ENCODE measurements around the gene DZIP1. TPM values are rescaled to one million over a fixed set of nuclear protein-coding genes. Genes with fewer than 3 reads are reported as not detected.

Gene DZIP1
- total and polyA plus RNA-seq, 10 donors = 2.9 to 8.5 (median 5.2) TPM

DNA sequence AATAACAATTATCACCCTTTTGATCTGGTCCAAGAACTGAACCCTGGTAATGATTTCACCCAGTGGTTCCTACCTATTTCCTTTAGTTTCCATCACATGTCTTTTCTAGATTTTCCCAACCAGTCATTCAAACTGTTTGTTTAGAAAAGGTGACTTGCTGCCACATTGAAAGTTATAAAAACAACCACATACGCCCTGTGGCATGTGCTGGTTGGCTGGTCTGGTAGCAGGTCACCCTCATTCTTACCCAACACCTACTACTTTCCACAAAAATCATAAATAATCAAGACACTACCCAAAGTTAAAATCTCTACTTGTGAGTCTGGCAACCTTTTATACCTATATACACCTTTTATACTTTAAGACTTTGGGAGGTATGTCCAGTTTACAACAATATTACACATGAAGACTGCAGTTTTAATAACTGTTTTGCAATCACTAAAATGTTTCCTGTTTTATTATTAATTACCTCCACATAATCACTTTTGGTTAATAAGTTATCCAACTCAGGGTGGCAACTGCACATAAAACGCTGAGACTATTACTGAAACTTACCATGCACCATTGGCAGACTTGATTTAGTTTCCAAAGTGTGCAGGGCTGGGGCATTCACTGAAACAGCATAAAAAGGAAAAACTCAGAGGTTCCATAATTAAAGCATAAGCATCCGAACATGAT, 38.9 kb downstream of the DZIP1 start:
- no peaks in the 10 kb centered on the region for H3K36me3 ChIP-seq
- WGBS, 5 donors = 81 to 90% (median 88%) methylated on average over 3 of the region's 3 CpGs
- H3K4me1 ChIP-seq = no peaks in the 10 kb centered on the region
- no peak overlapping the region for H3K4me3 ChIP-seq
- no peaks in the 10 kb centered on the region for H3K9me3 ChIP-seq
- no peak for DNase-seq
- intact Hi-C loops (cut with DNase I; ENCODE audit: low total_unique reads) = no loop called here
- peaks cover 0 to 16% (median 0%) of the 10 kb centered on the region in 7 donors for H3K27me3 ChIP-seq (replicated peaks in 1 of 7)
- no peak overlapping the region for H3K27ac ChIP-seq
- TF ChIP-seq POLR2A (IDR thresholded peaks at IDR 0.05) (no peak), POLR2AphosphoS5 (IDR thresholded peaks at IDR 0.05) (no peak)
- TF ChIP-seq, protein P1, sequence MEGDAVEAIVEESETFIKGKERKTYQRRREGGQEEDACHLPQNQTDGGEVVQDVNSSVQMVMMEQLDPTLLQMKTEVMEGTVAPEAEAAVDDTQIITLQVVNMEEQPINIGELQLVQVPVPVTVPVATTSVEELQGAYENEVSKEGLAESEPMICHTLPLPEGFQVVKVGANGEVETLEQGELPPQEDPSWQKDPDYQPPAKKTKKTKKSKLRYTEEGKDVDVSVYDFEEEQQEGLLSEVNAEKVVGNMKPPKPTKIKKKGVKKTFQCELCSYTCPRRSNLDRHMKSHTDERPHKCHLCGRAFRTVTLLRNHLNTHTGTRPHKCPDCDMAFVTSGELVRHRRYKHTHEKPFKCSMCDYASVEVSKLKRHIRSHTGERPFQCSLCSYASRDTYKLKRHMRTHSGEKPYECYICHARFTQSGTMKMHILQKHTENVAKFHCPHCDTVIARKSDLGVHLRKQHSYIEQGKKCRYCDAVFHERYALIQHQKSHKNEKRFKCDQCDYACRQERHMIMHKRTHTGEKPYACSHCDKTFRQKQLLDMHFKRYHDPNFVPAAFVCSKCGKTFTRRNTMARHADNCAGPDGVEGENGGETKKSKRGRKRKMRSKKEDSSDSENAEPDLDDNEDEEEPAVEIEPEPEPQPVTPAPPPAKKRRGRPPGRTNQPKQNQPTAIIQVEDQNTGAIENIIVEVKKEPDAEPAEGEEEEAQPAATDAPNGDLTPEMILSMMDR (IDR thresholded peaks at IDR 0.05 in 8 of 11, conservative IDR thresholded peaks at IDR 0.05 in 3 of 11) = no peak

DNA sequence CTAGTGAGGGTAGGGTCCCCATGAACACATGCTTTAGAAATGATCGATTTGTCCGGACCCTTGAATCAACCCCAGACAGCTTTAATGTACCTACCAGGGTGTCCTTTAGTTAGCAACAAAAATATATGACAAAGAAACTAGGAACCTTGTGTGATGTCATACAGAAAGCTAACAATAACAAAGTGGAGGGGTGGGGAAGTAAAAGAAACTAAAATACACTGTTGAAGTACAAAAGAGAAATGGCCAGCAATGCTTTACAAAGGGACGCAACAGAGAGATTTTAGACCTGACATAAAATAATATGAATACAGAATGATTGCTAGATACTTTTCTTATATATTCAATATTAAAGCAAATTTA, 40.0 kb downstream of the DZIP1 start:
- intact Hi-C loops (cut with DNase I; ENCODE audit: low total_unique reads) = no loop called here

DNA sequence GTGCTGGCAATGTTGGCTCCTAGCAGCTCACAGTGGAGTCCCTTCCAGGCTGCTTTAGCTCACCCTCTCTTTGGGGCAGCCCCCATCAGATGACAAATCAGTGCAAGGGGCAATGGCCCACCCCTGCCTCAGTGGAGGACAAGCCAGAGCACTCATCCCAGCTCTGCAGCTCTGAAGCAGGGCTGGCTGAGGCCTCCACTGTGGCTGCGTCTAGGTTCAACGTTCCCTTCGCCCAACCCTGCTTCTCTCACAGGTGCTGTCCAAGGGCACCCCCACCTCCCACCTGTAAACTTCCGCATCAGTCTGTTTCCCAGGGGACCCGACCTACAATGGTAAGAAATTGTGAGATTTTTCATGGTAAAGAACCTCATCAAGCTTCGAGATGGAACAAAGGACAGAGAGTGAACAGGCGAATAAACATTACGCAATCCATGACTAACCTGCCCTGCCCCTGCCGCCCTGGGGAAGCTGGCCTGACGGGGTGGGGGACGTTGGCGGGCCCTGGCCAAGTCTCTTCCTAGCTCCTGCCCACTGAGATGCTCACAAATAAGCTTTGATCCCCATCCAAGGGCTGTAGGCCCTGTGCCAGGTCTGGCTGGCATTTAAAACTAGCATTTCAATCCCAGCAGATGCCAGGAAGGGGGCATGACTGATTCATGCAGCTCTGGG, 40.5 kb downstream of the DZIP1 start:
- DNase-seq = no peak
- Histone ChIP-seq H3K36me3 (no peaks in the 10 kb centered on the region), H3K4me3 (no peak overlapping the region), H3K27me3 (replicated peaks in 1 of 7) (peaks cover 0 to 22% (median 0%) of the 10 kb centered on the region in 7 donors), H3K9me3 (no peaks in the 10 kb centered on the region), H3K4me1 (no peaks in the 10 kb centered on the region), H3K27ac (no peak overlapping the region)
- intact Hi-C loops (cut with DNase I; ENCODE audit: low total_unique reads) = no loop called here
- TF ChIP-seq POLR2A (IDR thresholded peaks at IDR 0.05) (no peak), POLR2AphosphoS5 (IDR thresholded peaks at IDR 0.05) (no peak)
- TF ChIP-seq, protein P1 (IDR thresholded peaks at IDR 0.05 in 8 of 11, conservative IDR thresholded peaks at IDR 0.05 in 3 of 11) = no peak
- 81 to 95% (median 89%) methylated on average over 12 of the region's 12 CpGs for WGBS, 5 donors

More for the DNA sequence above, 40.0 kb downstream of the DZIP1 start:
- H3K9me3 ChIP-seq = no peaks in the 10 kb centered on the region
- H3K27ac ChIP-seq = no peak overlapping the region
- no peaks in the 10 kb centered on the region for H3K4me1 ChIP-seq
- no peak overlapping the region for H3K4me3 ChIP-seq
- TF ChIP-seq POLR2A (IDR thresholded peaks at IDR 0.05) (no peak), POLR2AphosphoS5 (IDR thresholded peaks at IDR 0.05) (no peak)
- TF ChIP-seq, protein P1 (IDR thresholded peaks at IDR 0.05 in 8 of 11, conservative IDR thresholded peaks at IDR 0.05 in 3 of 11) = no peak
- no peaks in the 10 kb centered on the region for H3K36me3 ChIP-seq
- DNase-seq = no peak
- WGBS, 5 donors = 91 to 97% (median 96%) methylated on average over 3 of the region's 3 CpGs
- peaks cover 0 to 22% (median 0%) of the 10 kb centered on the region in 7 donors for H3K27me3 ChIP-seq (replicated peaks in 1 of 7)

DNA sequence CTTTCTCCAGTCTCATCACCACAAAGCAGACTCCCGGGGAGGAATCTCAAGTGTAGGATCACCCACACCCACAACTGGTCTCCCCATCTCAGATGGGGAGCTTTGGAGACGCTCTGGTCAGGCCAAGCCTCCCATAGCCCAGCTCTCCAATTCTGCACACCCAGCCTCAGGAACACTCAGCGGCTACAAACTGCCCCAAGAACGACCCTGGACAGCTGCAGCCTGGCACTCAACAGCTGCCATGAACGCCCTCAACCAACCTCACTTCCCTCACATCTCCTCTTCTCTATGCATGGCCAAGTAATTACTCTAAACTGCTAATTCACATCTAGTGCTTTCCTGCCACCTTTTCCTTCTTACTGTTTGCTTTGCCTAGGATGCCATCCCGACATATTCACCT, 42.6 kb downstream of the DZIP1 start:
- intact Hi-C loops (cut with DNase I; ENCODE audit: low total_unique reads) = no loop called here
- no peak for TF ChIP-seq POLR2AphosphoS5 (IDR thresholded peaks at IDR 0.05)
- TF ChIP-seq, protein P1 (IDR thresholded peaks at IDR 0.05 in 8 of 11, conservative IDR thresholded peaks at IDR 0.05 in 3 of 11) = no peak
- no peak for TF ChIP-seq POLR2A (IDR thresholded peaks at IDR 0.05)
- WGBS, 5 donors = 83 to 94% (median 90%) methylated on average over 6 of the region's 6 CpGs

More for the DNA sequence above, 42.6 kb downstream of the DZIP1 start:
- Histone ChIP-seq H3K27me3 (replicated peaks in 1 of 7) (peaks cover 0 to 22% (median 0%) of the 10 kb centered on the region in 7 donors), H3K27ac (no peak overlapping the region), H3K4me3 (no peak overlapping the region), H3K4me1 (no peaks in the 10 kb centered on the region), H3K9me3 (no peaks in the 10 kb centered on the region), H3K36me3 (no peaks in the 10 kb centered on the region)
- no peak for DNase-seq
